ENCODE measurements around the gene PTDSS2. TPM values are rescaled to one million over a fixed set of nuclear protein-coding genes. Genes with fewer than 3 reads are reported as not detected.
"Not testable (repeated sequence)": the region's sequence is repeated elsewhere in the genome, so short reads cannot be mapped to it uniquely, and the experiment has no call there.

Gene PTDSS2
- total RNA-seq, 1 donor from 2014 or later = 185 TPM

DNA sequence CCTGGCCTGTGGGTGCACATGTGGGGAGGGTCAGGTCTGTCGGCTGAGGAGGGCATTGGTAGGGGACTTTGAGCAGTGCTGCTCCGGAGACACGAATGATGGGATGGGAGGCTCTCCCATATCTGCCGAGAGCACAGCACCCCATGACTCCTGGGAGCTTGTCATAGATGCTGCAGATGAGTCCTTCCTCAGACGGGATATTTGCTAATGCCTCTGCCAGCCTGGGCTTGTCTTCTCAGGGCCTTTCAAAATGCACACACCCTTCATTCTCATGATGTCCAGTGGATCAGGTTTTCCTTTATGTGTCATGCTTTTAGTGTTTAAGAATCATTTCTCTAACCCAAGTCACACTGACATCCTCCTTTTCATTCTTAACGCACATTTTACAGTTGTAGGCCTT is 65.1 kb downstream of the PTDSS2 start:
- Histone ChIP-seq H3K36me3 (peaks cover 4 to 14% of the 10 kb centered on the region in 2 donors), H3K27ac (no peak overlapping the region), H3K9me3 (no peaks in the 10 kb centered on the region), H3K27me3 (no peaks in the 10 kb centered on the region), H3K4me1 (peaks cover 2 to 3% of the 10 kb centered on the region in 2 donors), H3K4me3 (no peak overlapping the region)
- TF ChIP-seq, protein P1, sequence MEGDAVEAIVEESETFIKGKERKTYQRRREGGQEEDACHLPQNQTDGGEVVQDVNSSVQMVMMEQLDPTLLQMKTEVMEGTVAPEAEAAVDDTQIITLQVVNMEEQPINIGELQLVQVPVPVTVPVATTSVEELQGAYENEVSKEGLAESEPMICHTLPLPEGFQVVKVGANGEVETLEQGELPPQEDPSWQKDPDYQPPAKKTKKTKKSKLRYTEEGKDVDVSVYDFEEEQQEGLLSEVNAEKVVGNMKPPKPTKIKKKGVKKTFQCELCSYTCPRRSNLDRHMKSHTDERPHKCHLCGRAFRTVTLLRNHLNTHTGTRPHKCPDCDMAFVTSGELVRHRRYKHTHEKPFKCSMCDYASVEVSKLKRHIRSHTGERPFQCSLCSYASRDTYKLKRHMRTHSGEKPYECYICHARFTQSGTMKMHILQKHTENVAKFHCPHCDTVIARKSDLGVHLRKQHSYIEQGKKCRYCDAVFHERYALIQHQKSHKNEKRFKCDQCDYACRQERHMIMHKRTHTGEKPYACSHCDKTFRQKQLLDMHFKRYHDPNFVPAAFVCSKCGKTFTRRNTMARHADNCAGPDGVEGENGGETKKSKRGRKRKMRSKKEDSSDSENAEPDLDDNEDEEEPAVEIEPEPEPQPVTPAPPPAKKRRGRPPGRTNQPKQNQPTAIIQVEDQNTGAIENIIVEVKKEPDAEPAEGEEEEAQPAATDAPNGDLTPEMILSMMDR (IDR thresholded peaks at IDR 0.05) = no peak
- no peak for DNase-seq (ENCODE audit: low spot score in 2 of 2)
- intact Hi-C loops (cut with DNase I) = no loop called here

DNA sequence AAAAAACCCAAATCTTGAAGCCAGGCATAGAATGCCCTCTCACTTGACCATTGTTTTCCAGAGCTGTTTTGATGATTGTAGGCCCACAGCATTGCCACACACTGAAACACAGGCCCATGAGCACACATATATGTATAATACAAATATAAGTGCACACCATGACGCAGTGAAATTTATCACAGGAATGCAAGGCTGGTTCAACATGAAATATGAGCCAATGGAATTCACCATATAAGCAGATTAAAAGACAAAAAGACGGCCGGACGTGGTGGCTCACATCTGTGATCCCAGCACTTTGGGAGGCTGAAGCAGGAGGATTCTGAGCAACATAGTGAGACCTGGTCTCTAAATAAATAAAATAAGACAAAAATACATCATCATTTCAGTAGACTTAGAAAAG is 66.3 kb downstream of the PTDSS2 start:
- peaks cover 0 to 9% of the 10 kb centered on the region in 2 donors for H3K36me3 ChIP-seq
- no peaks in the 10 kb centered on the region for H3K9me3 ChIP-seq
- TF ChIP-seq, protein P1 (IDR thresholded peaks at IDR 0.05) = no peak
- DNase-seq (ENCODE audit: low spot score in 2 of 2) = no peak
- intact Hi-C loops (cut with DNase I) = no loop called here
- no peak overlapping the region for H3K4me3 ChIP-seq
- H3K27ac ChIP-seq = no peak overlapping the region
- H3K27me3 ChIP-seq = no peaks in the 10 kb centered on the region
- peaks cover 2 to 3% of the 10 kb centered on the region in 2 donors for H3K4me1 ChIP-seq

DNA sequence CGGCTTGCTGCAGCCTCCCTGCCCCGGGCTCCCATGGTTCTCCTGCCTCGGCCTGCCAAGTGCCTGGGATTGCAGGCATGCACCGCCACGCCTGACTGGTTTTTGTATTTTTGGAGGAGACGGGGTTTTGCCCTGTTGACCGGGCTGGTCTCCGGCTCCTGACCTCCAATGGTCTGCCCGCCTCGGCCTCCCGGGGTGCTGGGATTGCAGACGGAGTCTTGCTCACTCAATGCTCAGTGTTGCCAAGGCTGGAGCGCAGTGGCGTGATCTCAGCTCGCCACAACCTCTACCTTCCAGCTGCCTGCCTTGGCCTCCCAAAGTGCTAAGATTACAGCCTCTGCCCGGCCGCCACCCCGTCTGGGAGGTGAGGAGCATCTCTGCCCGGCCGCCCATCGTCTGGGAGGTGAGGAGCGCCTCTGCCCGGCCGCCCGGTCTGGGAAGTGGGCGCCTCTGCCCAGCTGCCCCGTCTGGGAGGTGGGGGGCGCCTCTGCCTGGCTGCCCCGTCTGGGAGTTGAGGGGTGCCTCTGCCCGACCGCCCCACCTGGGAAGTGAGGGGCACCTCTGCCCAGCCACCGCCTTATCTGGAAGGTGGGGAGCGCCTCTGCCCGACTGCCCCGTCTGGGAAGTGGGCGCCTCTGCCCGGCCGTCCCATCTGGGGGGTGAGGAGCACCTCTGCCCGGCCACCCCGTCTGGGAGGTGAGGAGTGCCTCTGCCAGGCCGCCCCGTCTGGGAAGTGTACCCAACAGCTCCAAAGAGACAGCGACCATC is 67.0 kb downstream of the PTDSS2 start:
- H3K9me3 ChIP-seq; H3K36me3 ChIP-seq; H3K27me3 ChIP-seq; intact Hi-C loops (cut with DNase I); H3K4me1 ChIP-seq; DNase-seq (ENCODE audit: low spot score in 2 of 2); H3K27ac ChIP-seq; H3K4me3 ChIP-seq: not testable (repeated sequence)

DNA sequence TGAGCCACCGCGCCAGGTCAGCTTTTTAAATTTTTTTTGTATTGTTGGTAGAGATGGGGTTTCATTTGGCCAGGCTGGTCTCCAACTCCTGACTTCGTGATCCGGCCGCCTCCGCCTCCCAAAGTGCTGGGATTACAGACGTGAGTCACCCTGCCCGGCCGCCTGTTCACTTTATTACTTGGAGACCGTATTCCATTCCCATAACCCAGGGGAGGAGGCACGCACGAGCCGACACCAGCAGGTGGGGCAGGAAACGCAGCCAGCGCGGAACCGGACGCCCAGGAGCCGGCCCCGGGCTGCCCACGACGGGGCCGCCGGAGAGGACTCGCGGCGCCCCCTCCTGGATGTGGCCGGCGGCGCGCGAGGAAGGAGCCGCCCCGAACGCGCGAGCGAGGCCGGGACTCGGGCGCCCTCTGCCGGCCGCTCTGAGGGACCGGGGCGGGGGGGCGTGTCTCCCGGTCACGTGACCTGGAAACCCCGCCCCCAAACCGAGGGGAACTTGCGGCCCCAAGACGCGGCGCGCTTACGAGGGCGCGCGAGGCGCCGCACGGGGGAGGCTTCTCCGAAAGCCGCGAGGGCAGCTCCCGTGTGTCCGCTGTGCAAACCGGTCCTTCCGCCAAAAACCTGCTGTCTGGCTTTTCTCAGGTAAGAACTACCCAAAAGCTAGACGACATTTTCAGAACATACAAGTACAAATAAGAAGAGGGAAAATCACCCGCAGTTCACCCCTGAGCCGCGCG is 68.6 kb downstream of the PTDSS2 start:
- peak overlapping the region; percentile 76 to 80 for H3K27ac ChIP-seq
- H3K4me3 ChIP-seq = peak overlapping the region; percentile 11 to 54
- intact Hi-C loops (cut with DNase I) = loop anchor here (1.0 kb wide), 2 partner anchors 11 to 70 kb away; partner anchors contain the start of gene RNH1
- no peaks in the 10 kb centered on the region for H3K9me3 ChIP-seq
- peaks cover 2 to 3% of the 10 kb centered on the region in 2 donors for H3K4me1 ChIP-seq
- peaks cover 0 to 6% of the 10 kb centered on the region in 2 donors for H3K36me3 ChIP-seq
- H3K27me3 ChIP-seq = no peaks in the 10 kb centered on the region
- peak; percentile 81 to 96 for DNase-seq (ENCODE audit: low spot score in 2 of 2)
- TF ChIP-seq, protein P1 (IDR thresholded peaks at IDR 0.05) = peak; percentile 84 to 100 (median 96)

DNA sequence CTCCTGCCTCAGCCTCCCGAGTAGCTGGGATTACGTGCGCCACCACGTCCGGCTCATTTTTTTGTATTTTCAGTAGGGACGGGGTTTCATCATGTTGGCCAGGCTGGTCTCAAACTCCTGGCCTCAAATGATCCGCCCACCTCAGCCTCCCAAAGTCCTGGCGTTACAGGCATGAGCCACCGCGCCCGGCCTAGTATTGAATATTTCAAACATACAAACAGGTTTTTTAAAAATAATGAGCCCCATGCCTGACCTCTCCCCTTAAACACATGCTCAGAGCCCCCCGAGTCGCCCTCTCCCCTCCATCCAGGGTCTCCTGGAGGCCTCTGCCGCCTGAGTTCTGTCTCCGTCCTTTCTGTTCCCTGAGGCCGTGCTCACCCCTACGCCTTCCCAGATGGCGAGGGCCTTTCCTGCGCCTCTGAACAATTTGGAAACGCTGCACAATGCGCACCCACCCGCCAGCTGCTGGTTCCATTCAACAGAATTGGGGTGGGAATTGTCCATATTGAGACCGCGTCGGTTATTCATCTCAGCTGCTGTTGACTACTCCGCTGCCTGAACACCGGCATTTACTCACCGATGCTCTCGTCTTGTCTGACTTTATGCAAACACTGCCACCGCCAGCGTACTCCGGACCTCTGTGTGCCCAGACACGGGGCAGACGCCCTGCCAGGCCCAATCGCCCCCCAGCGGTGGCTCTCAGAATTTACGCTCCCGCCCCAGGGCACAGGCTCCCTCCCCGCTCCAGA is 70.5 kb downstream of the PTDSS2 start:
- intact Hi-C loops (cut with DNase I) = no loop called here
- Histone ChIP-seq H3K9me3 (no peaks in the 10 kb centered on the region), H3K27ac (no peak overlapping the region), H3K4me3 (no peak overlapping the region), H3K36me3 (no peaks in the 10 kb centered on the region), H3K4me1 (peaks cover 2 to 3% of the 10 kb centered on the region in 2 donors), H3K27me3 (no peaks in the 10 kb centered on the region)
- DNase-seq (ENCODE audit: low spot score in 2 of 2) = peak in 1 of 2 donors; percentile 58
- TF ChIP-seq, protein P1 (IDR thresholded peaks at IDR 0.05) = no peak
